Activated naive CD8-positive, alpha-beta T cell treated with anti-CD3 and anti-CD28 coated beads, Interleukin-2, amount 50 U/mL, for 16 hours (primary cell): ENCODE data around the gene TNNI2.

Source experiments
- DNase-seq: peaks from one replicate; pipeline ENCODE4 v3.0.0-alpha.2; 2020; ENCODE audit warnings: low read depth, low spot score

The TNNI2 gene

DNA sequence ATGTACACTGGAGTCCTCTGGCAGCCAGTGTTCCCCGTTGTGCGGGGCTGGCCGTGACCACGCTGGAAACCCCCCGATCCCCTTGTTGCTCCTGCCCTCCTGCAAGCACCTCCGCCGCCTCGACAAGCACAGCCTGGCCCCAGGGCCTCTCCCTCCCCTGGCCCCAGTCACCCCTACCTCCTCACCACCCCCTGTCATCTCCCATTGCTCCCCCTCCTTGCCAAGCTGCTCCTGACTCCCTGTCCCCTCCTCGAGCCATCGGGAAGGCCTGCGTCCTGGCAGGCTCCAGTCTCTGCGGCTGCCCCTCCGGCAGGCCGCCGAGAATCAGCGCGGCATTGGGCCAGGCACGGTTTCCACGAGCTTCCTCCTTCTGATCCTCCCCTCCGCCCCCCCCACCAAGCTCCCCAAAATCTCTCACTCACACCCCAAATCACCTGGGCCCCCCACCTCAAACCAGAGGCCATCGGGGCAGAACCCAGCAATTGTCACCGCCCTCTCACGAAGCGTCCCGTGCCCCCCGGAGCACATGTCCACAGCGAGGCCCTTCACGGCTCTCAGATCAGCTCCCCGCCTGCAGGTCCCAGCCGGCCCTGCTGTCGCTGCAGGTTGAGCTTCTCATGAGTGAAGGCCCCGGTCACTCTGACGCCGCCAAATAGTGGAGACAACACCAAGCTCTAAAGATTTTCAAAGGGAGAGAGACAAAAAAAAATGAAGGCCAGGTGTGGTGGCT, 8.4 kb downstream of the TNNI2 start:
- DNase-seq = no peak

DNA sequence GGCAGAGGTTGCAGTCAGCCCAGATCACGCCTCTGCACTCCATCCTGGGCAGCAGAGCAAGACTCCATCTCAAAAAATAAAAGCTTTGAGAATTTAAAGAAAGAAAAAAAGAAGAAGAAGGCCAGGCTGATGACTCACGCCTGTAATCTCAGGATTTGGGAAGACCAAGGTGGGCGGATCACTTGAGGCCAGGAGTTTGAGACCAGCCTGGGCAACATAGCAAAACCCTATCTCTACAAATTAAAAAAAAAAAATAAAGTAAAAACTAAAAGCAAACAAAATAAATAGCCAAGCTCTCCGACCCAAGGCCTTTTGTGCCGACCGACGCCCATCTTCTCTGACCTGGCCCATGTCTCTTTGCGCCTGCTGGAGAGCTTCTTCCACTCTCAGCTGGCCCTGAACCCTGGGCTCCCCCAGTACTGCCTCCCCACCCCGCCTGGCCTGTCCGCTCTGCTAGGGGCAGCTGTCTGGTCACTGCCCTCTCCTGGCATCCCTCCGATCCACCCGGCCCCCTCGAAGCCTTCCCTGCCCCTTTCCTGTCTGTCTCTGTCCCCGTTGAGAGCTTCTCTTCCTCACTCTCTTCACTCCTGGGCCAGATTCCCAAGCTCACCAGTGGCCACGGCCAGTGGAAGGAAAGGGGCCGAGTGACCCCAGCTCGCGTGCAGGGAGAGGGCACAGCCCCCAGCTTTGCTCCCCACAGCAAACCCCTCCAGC, 9.3 kb downstream of the TNNI2 start:
- no peak for DNase-seq

DNA sequence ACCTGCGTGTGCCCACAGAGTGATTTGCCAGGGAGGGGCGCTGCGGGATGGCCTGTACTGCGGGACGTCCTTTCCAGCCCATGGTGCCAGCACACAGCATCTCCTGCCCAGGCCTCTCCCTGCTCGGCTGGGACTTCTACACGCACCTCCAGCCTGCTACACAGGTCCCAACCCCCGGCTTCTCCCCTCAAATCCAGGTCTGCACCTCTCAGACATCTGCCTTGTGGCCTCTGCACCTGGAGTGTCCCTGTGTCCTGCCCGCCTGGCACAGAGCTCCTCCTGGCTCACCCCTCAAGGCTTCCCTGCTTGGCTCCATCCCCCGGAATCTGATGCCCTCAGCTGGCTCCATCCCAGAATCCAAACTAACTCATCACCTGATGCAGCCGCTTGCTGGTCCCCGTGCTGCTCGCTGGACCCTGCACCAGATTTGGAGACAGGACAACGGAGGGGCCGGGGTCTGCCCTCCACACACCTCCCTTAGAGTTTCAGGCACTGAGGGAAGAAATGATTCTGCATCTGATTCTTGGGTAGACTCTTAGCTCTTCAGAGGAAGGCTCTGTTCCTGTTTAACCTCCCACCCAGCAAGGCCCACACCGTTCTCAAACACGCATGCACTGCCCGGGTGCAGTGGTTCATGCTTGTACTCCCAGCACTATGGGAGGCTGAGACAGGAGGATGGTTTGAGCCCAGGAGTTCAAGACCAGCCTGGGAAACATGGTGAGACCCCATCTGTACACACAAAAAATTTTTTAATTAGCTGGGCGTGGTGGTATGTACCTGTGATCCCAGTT, 10.1 kb downstream of the TNNI2 start:
- DNase-seq = no peak

DNA sequence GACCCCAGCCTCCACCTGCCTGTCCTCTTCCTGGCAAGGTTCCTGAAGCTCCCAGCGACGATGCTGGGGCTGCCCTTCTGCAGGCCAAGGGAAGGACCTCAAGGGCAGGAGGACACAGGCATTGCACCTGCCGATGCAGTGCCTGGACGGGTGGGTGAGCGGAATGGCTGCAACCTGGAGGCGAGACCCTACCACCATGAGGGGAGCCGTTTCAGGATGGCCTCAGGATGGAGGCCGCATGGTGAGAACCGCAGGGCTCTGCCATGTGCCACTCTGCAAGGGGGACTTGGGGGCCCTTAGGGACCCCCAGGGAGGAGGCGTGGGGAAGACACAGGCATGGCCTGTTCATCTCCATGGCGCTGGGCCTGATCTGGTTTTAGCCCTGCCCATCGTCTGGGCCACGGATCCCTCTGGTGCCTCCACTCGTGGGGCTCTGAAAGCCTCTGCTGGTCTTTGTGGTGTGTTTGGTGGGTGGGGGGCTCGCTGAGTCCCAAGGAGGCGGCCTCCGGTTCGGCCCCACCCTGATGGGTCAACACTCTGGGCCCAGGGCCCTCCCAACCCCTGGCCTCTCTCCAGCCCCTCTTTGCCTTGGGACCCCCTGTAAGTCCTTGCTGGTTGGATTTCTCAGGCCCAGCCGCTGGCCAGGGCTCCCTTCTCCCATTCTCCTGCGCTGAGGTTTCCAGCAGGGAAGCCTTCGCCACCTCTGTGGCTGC, 12.8 kb downstream of the TNNI2 start:
- no peak for DNase-seq

DNA sequence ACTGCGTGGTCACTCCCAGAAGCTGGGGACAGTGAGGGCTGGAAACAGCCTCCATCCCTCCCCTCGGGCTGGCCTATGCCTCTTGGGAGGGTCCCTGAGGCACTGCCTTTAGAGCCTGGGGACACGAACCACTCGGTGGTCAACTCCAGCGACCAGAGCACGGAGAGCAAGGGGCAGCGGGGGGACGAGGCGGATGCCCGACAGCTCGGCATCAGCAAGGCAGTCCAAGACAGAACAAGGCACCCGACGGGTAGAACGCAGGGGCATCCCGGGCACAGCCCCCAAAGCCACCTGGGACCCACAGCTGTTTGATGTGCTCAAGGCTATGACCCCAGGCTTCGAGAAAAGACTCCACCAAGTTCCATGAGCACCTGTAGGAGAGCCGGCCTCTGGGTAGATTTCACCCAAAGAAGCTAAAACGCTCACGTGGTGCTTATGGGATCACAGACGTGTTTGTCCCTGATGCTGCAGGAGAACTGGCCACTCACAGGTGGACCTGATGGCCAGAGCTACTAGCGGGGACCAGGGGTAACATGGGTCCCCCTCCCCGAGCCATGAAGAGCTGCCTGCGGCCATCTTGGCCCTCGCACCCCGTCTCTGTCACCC, 13.6 kb downstream of the TNNI2 start:
- no peak for DNase-seq

DNA sequence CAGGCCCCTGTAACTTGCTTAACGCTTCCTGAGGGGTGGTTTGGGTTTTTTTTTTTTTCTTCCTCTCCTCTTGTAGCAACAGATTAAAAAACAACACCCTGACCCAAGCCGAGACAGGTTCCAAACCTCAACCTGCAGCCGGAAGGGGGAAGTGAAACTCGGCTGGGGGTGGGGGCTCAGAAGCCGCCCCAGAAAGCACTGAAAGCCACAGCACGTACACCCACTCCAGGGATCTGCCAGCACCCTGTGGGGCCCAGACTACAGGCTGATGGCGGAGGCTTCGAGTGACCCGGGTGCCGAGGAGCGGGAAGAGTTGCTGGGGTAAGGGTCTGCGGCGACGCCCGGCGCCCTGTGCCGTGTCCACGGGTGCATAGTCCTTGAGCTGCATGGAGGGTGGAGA, 14.1 kb downstream of the TNNI2 start, which contains the start of gene LSP1:
Gene LSP1 (plus strand): TSS at position 208 of the 400 bp plus-strand sequence. CDS start 61 bp downstream, at position 269.
- DNase-seq = peak; percentile 65

DNA sequence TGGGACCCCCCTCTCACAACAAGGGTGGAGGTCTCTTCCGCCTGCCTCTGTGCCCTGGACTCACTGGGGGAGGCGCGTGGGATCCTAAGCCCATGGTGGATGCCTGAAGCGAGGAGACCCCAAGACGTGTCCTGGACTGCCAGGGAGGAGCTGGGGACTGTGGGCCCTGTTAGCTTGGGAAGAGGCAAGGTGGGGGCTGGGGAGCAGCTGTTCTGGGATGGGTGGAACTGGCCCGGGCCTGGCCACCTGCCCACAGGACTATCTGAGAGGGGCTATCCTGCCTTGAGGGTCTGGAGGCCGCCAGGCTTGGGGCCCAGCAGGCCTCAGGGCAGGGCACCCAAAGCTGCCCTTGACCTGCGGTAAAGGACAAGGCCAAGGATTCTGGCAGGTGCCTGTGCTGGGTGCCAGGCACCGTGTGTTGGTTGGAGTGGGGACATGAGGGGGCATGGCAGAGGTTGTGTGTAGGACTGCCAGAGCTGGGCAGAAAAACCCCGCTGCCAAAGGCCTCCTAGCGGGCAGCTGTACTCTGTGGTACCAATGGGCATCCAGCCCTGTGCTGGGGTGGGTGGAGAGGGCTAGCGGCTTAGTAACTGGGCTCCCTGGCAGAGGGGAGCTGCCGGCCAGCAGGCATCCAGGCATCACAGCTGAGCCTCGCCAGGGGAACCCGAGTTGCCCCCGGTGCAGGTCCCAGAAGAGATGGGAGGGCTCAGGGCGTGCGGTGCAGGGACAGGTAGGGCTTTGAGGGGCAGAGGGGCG, 14.8 kb downstream of the TNNI2 start:
- no peak for DNase-seq

DNA sequence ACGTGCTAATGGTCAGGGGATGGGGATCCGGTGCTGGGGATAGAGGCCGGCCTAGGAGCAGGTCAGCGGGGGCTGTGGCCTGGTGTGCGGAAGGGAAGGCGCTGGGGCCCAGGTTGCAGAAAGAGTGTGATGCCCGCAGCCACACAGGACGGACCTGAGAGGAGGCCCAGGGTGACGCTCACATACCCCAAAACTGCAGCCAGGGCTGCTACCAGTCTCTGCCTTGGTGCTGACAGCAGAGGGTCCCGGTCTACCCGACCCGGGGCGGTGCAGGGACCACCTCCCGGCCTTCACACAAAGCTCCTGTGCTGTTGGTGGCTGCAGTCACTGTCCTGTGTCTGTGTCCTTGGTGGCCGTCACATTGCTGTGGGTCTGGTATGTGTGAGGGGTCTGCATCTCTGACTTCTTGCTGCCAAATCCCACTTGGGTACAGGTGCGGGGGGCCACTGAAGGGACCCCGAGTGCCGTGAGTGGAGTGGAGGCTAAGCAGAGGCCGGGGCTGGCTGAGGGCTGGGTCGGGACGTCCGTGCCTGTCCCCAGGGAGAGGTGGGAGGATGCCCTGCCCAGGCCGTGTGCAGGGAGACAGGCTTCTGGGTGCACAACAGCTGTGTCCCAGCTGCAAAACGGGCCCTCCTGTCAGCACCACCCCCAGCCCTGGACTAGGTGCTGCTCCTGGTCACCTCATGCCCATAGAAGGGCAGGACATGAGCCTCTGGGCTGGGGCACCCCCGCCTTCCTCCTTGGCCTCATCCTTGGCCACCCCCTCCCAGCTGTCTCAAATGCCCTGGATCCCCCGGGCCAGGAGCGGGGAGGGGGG, 15.6 kb downstream of the TNNI2 start:
- DNase-seq = no peak

DNA sequence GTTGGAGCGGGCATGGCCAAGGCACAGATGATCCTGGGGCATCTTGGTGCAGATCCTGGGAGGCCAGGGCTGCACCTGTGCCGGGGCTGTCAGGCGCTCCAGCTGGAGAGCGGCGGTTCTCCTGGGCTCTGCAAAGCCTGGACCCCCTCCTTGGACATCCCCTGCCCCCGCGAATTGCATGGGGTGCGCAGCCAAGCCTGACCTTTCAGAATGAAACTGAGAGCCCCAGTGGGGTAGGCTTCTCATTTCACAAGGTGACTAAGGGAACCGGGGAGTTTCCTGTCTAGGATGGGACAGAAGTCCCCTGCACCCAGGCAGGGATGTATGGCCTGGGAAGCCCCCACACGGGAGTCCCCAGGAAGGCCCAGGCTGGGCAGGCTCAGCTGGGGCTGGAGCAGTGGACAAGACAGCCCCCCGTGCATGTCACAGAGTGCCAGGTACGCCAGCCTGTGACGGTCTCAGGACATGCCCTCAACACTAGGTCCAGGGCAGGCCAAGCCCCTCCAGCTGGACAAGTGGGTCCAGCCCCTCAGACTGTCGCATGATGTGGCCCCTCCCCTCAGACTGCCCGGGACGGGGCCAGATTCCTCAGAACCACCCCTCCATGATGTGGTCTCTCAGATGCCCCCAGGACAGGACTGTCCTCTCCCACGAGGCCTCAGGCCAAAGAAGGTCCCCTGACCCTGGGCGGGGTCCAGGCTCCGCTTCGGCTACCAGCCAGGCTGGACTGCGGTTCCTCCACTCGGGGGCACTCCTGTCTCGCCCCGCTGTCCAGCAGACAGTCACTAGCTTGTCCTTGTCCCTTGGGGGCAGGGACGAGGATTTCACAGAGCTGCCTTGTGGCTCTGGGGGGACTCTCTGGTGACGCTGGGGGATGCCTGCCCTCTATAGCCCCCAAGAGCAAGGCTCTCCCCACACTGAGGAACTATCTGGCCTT, 16.4 kb downstream of the TNNI2 start:
- DNase-seq = no peak

DNA sequence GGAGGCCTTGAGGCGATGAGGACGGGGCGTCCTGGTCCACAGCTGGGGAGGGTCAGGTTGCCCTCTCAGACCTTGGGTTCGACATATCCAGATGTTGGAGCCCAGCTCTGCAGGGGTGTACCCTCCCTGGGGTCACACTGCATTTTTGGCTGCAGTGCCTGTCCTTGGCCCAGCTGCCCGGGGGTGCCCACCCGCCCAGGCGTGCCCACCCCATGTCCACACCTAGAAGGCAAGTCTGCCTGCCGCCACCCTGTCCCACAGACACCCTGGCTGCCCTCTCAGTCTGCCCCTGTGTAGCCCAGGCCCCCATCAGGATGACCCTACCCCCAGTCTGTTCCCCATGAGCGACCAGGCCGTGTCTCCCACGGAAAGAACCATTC, 17.1 kb downstream of the TNNI2 start:
- no peak for DNase-seq

DNA sequence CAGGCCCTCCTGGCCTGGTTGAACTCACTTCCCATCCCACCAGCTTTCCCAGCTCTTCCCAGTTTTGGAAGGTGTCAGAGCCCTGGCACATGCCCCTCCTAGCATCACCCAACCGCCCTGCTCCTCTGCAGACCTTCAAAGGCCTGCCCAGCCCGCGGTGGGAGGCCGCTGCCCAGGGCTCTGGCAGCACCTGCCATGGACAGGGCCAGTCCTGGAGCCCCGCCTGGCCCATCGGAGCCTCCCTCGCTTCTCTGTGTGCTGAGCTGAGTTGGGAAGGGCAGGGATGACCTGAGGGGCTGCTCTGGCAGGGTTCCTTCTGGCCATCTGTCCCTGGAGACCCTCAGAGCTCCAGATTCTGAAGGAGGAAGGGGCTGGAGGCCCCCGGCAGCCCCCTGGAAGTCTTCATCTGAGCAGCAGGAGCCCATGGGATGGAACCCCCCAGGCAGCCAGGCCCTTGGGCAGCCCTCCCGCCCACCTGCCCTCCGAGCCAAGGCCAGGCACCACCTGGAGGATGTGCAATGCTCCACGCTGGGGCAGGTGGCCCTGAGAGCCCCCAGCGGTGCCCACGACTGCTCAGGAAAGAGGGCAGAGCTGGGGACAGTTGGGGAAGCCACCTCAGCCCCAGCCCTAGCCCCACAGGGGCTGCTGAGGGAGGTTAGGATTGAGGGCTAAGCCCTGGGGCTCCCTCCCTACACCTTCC, 17.7 kb downstream of the TNNI2 start:
- DNase-seq = no peak

DNA sequence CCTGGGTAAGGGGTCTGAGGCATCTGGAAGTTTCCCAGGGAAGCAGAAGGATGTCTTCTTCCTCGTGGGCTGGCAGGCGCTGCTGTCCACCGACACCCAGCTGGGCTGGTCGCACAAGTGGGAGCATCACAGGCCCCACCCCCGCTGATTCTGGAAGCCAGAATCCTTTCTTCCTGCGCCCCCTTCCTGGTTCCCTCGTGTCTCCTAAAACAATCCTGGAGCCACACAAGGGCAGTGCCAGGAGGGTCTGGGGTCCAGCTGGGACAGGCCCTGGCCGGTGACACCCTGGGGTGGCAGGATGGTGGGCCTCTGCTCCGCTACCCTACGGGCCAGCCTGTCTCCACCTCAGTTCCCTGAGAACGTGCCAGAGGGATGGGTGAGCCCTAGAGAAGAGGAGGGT, 18.3 kb downstream of the TNNI2 start:
- DNase-seq = no peak

DNA sequence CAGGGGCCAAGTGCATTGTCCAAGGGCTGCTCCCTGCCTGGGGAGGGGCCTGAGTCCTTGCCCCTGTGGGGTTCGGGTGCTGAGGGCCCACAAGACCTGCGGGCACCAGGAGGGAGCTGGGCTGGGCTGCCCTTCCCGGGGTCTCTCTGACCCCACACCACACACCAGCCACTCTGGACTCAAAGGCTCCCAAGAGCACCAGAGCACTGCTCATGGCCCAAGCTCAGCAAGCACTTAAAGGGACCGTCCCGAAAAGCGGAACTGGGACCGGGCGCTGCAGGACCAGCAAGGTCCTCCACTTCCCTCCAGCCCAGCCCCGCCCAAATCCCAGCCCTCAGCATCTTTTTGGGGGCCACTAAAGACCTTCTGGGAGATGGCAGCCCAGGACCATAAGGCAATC, 19.4 kb downstream of the TNNI2 start:
- DNase-seq = no peak

DNA sequence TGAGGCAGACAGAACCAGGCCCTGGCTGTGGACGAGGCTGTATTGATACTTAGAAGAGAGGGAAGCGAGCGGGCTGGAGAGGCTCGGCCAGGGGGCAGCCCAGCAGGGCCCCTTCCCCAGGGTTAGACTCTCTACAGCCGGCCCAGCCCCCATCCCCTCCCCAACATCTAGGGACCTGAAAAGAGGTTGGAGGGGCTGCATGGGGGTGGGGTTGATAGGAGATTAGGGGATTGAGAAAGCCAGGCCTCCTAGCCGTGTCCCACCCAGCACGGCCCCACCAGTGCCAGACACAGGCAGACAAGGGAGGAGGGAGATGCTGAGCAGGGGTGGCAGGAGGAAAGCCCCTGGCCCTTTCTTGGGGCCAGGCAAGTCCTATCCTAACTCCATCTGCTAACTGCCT, 19.8 kb downstream of the TNNI2 start:
- DNase-seq = no peak

DNA sequence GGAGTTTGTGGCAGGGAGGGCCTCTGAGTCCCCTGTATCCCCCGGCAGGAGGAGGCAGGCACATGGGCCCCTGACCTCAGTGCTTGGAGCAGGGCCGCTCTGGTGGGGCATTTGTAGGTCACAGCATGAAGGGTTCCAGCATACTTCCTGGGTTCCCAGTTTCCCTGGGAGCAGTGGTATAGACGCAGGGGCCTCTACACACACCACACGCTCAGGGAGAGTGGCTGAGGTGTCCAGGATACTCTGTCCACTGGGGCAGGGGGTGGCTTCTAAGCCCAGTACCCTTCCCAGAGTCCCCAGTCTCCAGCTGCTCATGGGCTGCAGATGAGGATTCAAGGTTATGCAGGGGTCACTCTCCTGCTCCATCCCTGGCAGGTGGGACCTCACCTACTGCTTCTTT, 20.2 kb downstream of the TNNI2 start:
- DNase-seq = no peak

DNA sequence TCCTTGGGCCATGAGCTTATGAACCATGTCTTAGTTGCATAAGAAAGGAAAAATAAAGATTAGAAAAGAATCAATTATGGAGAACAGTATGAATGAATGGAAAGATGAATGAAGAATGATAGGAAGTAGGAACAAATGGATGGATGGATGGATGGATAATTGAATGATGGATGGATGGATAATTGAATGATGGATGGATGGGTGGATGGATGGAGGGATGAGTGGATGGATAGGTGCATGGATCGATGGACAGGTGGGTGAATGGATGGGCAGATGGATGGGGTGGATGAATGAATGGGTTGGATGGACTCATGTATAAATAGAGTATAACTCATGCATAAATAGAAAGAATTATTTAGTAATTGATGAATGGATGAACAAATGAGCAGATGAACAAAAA, 21.3 kb downstream of the TNNI2 start:
- DNase-seq = no peak

DNA sequence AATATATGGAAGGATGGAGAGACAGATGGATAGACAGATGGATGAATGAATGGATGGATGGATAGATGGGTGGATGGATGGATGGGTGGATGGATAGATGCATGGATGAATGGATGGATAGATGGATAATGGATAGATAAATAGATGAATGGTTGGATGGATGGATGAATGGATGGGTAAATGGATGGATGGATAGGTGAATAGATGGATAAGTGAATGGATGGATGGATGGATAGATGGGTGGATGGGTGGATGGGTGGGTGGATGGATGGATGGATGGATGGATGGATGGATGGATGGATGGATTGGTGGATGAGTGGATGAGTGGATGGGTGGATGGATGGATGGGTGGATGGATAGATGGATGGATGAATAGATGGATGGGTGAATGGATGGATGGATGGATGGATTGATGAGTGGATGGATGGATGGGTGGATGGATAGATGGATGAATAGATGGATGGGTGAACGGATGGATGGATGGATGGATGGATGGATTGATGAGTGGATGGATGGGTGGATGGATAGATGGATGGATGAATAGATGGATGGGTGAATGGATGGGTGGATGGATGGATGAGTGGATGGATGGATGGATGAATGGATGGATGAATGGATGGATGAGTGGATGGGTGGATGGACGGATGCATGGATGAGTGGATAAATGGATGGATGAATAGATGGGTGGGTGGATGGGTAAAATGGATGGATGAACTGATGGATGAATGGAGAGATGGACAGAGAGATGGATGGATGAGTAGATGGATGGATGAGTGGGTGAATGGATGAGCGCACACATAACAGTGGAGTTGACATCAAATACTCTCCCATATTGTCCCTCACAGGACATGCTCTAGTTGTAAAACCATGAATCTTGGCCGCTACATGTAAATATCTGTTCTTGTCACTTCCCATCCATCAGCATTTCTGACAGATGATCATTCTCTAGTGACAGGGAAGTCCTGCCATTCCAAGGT, 22.9 kb downstream of the TNNI2 start:
- DNase-seq = no peak
